H1 (cell line): ENCODE results near the gene FRMD7. TPM values are rescaled to one million over a fixed set of nuclear protein-coding genes. Genes with fewer than 3 reads are reported as not detected.

Experiments used
- CTCF ChIA-PET: fragments of 300-600 bp; sonication (Branson Sonifier 250); formaldehyde crosslinking; loops from one replicate; lab custom pipeline; 2021; ENCODE audit not compliant: partially characterized antibody; lab: Charles Lee
- POLR2A ChIA-PET: fragments of 300-600 bp; sonication (Branson Sonifier 250); formaldehyde crosslinking; loops from one replicate; lab custom pipeline; 2021; ENCODE audit warnings: inconsistent platforms; ENCODE audit not compliant: partially characterized antibody; lab: Charles Lee
- DNase-seq, 2 experiments: peaks; one replicate each; pipeline versions ENCODE4 v3.0.0 to v3.0.0-alpha.2; 2010 to 2022; ENCODE audit warnings: low spot score in 2 of 2, low read depth in 1 of 2, mixed read lengths in 1 of 2
- FAIRE-seq: peaks from 2 replicates; lab custom pipeline; 2011; peaks lifted over from hg19 to GRCh38; lab: Jason Lieb, UNC
- H2AFZ ChIP-seq: 2 replicates; pipeline ENCODE4 v1.8.1; 2012; ENCODE audit warnings: low read length, inconsistent platforms
- H2AK5ac ChIP-seq: 2 replicates; pipeline ENCODE4 v1.6.1; 2013; ENCODE audit warnings: low read depth, low read length
- H2BK120ac ChIP-seq: replicated peaks from 2 replicates; pipeline ENCODE3; 2013; ENCODE audit warnings: low read depth, low read length, inconsistent platforms
- H2BK12ac ChIP-seq: 2 replicates; pipeline ENCODE4 v1.6.1; 2013; ENCODE audit warnings: low read depth, low read length
- H2BK15ac ChIP-seq: 2 replicates; pipeline ENCODE4 v1.6.1; 2013; ENCODE audit warnings: low read length
- H2BK20ac ChIP-seq: 2 replicates; pipeline ENCODE4 v1.6.1; 2013; ENCODE audit warnings: low read length
- H2BK5ac ChIP-seq: 2 replicates; pipeline ENCODE4 v1.6.1; 2013; ENCODE audit warnings: low read depth, low read length
- H3K14ac ChIP-seq: 2 replicates; pipeline ENCODE4 v1.6.1; 2013; ENCODE audit warnings: inconsistent platforms; ENCODE audit not compliant: insufficient read length
- H3K18ac ChIP-seq: 2 replicates; pipeline ENCODE4 v1.6.1; 2013; ENCODE audit warnings: low read length; ENCODE audit errors: extremely low read depth
- H3K23ac ChIP-seq: 2 replicates; pipeline ENCODE4 v1.6.1; 2013; ENCODE audit warnings: inconsistent platforms; ENCODE audit not compliant: insufficient read length
- H3K23me2 ChIP-seq: 2 replicates; pipeline ENCODE4 v1.6.1; 2013; ENCODE audit warnings: low read depth, low read length
- H3K27ac ChIP-seq: 2 replicates; pipeline ENCODE4 v1.6.1; 2011; ENCODE audit warnings: low read depth, low read length, inconsistent platforms
- H3K27me3 ChIP-seq, 4 experiments: replicated peaks in 1 of 4; 1 replicate in 1 of 4; 2 replicates in 3 of 4; pipeline versions ENCODE4 v1.6.1 to v1.8.1; 2011 to 2013; ENCODE audit warnings: low read length in 3 of 4, mild to moderate bottlenecking in 3 of 4, inconsistent platforms in 2 of 4, mixed read lengths in 2 of 4, moderate library complexity in 1 of 4; ENCODE audit not compliant: control insufficient read depth in 3 of 4, insufficient read depth in 3 of 4; ENCODE audit errors: extremely low read depth in 1 of 4
- H3K36me3 ChIP-seq, 4 experiments: 2 replicates each; pipeline versions ENCODE4 v1.6.1 to v1.8.1; 2011 to 2013; ENCODE audit warnings: mild to moderate bottlenecking in 4 of 4, low read length in 3 of 4, moderate library complexity in 2 of 4, control low read depth in 1 of 4, inconsistent platforms in 1 of 4; ENCODE audit not compliant: insufficient read depth in 4 of 4, control insufficient read depth in 2 of 4
- H3K4ac ChIP-seq: replicated peaks from 2 replicates; pipeline ENCODE3; 2013; ENCODE audit warnings: low read length, low read depth, mixed read lengths, inconsistent platforms; ENCODE audit not compliant: insufficient read length
- H3K4me1 ChIP-seq, 4 experiments: replicated peaks in 1 of 4; 1 replicate in 1 of 4; 2 replicates in 3 of 4; pipeline versions ENCODE4 v1.6.1 to v1.8.1; 2011 to 2013; ENCODE audit warnings: low read length in 3 of 4, inconsistent platforms in 2 of 4, mixed read lengths in 1 of 4; ENCODE audit not compliant: insufficient read depth in 4 of 4, control insufficient read depth in 3 of 4
- H3K4me2 ChIP-seq, 2 experiments: 2 replicates each; pipeline versions ENCODE4 v1.6.1 to v1.8.1; 2011 to 2013; ENCODE audit warnings: low read depth in 2 of 2, low read length in 2 of 2, control low read depth in 1 of 2, inconsistent platforms in 1 of 2, mild to moderate bottlenecking in 1 of 2; ENCODE audit not compliant: insufficient read depth in 1 of 2
- H3K4me3 ChIP-seq, 4 experiments: fragments of 200-600, 300-600 bp in 1 of 4; sonication (generic), shearing (Covaris generic), sonication (Bioruptor Twin) in 1 of 4; 2 replicates each; pipeline versions ENCODE4 v1.5.1 to v1.8.1; 2011 to 2016; ENCODE audit warnings: low read length in 4 of 4, low read depth in 3 of 4, control low read depth in 2 of 4, inconsistent platforms in 2 of 4, mild to moderate bottlenecking in 2 of 4, mixed read lengths in 1 of 4, moderate library complexity in 1 of 4; ENCODE audit not compliant: insufficient read depth in 2 of 4; ENCODE audit errors: extremely low read depth in 1 of 4
- H3K56ac ChIP-seq: replicated peaks from 2 replicates; pipeline ENCODE3; 2013; ENCODE audit warnings: low read depth, mild to moderate bottlenecking, mixed read lengths, low read length, inconsistent platforms; ENCODE audit not compliant: insufficient read length
- H3K79me1 ChIP-seq: 2 replicates; pipeline ENCODE4 v1.6.1; 2013; ENCODE audit warnings: low read depth, low read length, control low read depth
- H3K79me2 ChIP-seq, 2 experiments: 2 replicates each; pipeline versions ENCODE4 v1.6.1 to v1.8.1; 2012 to 2013; ENCODE audit warnings: low read length in 2 of 2, mild to moderate bottlenecking in 2 of 2, inconsistent platforms in 1 of 2; ENCODE audit not compliant: insufficient read depth in 2 of 2, control insufficient read depth in 1 of 2
- H3K9ac ChIP-seq, 4 experiments: replicated peaks in 1 of 4; 1 replicate in 1 of 4; 2 replicates in 3 of 4; pipeline versions ENCODE4 v1.6.1 to v1.8.1; 2011 to 2013; ENCODE audit warnings: low read depth in 3 of 4, low read length in 3 of 4, control low read depth in 2 of 4, mild to moderate bottlenecking in 2 of 4, moderate library complexity in 2 of 4, inconsistent platforms in 1 of 4; ENCODE audit errors: extremely low read depth in 1 of 4
- H3K9me3 ChIP-seq, 2 experiments: 2 replicates each; pipeline versions ENCODE4 v1.6.1 to v1.8.1; 2012 to 2013; ENCODE audit warnings: mild to moderate bottlenecking in 2 of 2, moderate library complexity in 2 of 2, control low read depth in 1 of 2, inconsistent platforms in 1 of 2, low read depth in 1 of 2, low read length in 1 of 2, mixed read lengths in 1 of 2; ENCODE audit not compliant: insufficient read depth in 2 of 2
- H4K20me1 ChIP-seq, 2 experiments: replicated peaks in 1 of 2; 2 replicates each; pipeline versions ENCODE3 to v1.8.1; 2011 to 2013; ENCODE audit warnings: inconsistent platforms in 2 of 2, low read length in 2 of 2, mild to moderate bottlenecking in 1 of 2; ENCODE audit not compliant: insufficient read depth in 2 of 2, control insufficient read depth in 1 of 2
- H4K5ac ChIP-seq: 2 replicates; pipeline ENCODE4 v1.6.1; 2013; ENCODE audit warnings: low read length, low read depth, mixed read lengths, inconsistent platforms; ENCODE audit not compliant: insufficient read length
- H4K8ac ChIP-seq: 2 replicates; pipeline ENCODE4 v1.8.0; 2013; ENCODE audit warnings: mild to moderate bottlenecking, moderate library complexity, low read length, inconsistent platforms; ENCODE audit not compliant: insufficient read depth; ENCODE audit errors: extremely low read depth
- H4K91ac ChIP-seq: replicated peaks from 2 replicates; pipeline ENCODE3; 2013; ENCODE audit warnings: low read length, mixed read lengths, inconsistent platforms; ENCODE audit not compliant: insufficient read length
- BRCA1 ChIP-seq: IDR thresholded peaks from 2 replicates; pipeline ENCODE4 v1.6.1; 2012; ENCODE audit warnings: low read depth, low read length, improper control_type of control experiment
- CEBPB ChIP-seq: IDR thresholded peaks from 2 replicates; pipeline ENCODE4 v1.6.1; 2012; ENCODE audit warnings: low read depth, low read length
- GTF2F1 ChIP-seq: IDR thresholded peaks from 2 replicates; pipeline ENCODE4 v1.6.1; 2012; ENCODE audit warnings: low read depth, low read length, improper control_type of control experiment, borderline replicate concordance
- HDAC6 ChIP-seq: IDR thresholded peaks from one replicate; pipeline ENCODE4 v1.7.1; 2012; ENCODE audit warnings: low read depth, mild to moderate bottlenecking, inconsistent platforms, low read length, moderate library complexity
- JUN ChIP-seq: IDR thresholded peaks from 2 replicates; pipeline ENCODE4 v1.6.1; 2011; ENCODE audit warnings: low read depth, mild to moderate bottlenecking, improper control_type of control experiment, low read length
- JUND ChIP-seq: IDR thresholded peaks from 2 replicates; pipeline ENCODE4 v1.6.1; 2011; ENCODE audit warnings: mild to moderate bottlenecking, improper control_type of control experiment, low read length
- KDM1A ChIP-seq: fragments of 200-600, 300-600 bp; sonication (generic); IDR thresholded peaks from 2 replicates; pipeline ENCODE4 v1.7.1; 2016; ENCODE audit warnings: mild to moderate bottlenecking, low read length, borderline replicate concordance
- POLR2A ChIP-seq, 2 experiments: IDR thresholded peaks; 1 replicate in 1 of 2; 2 replicates in 1 of 2; pipeline ENCODE4 v1.6.1; 2011; ENCODE audit warnings: low read depth in 2 of 2, low read length in 2 of 2, mild to moderate bottlenecking in 2 of 2; ENCODE audit errors: control extremely low read depth in 1 of 2
- POLR2AphosphoS5 ChIP-seq: IDR thresholded peaks from 2 replicates; pipeline ENCODE4 v1.6.1; 2011; ENCODE audit warnings: low read depth, low read length
- POU5F1 ChIP-seq: IDR thresholded peaks from 2 replicates; pipeline ENCODE4 v1.6.1; 2011; ENCODE audit warnings: low read depth, mild to moderate bottlenecking, low read length, moderate library complexity
- RXRA ChIP-seq: IDR thresholded peaks from 2 replicates; pipeline ENCODE4 v1.6.1; 2011; ENCODE audit warnings: low read depth, mild to moderate bottlenecking, low read length, moderate library complexity; ENCODE audit not compliant: insufficient read depth
- ZNF274 ChIP-seq: IDR thresholded peaks from 2 replicates; pipeline ENCODE4 v1.7.0; 2012; ENCODE audit warnings: low read length, borderline replicate concordance; ENCODE audit errors: extremely low read depth
- WGBS, 2 experiments: shearing (Covaris generic) in 1 of 2; methylation state at CpG; one replicate each; pipeline versions ENCODE4 v1.1.6 to v1.1.7; 2013 to 2015; ENCODE audit warnings: low lambda C conversion rate in 2 of 2, mixed read lengths in 2 of 2, inconsistent platforms in 1 of 2, low coverage in 1 of 2, missing lambda C conversion rate in 1 of 2; ENCODE audit not compliant: insufficient replicate concordance in 2 of 2, insufficient coverage in 1 of 2, insufficient read length in 1 of 2; ENCODE audit errors: extremely low coverage in 1 of 2, missing lambda C conversion rate in 1 of 2; 5-methylcytosine and 5-hydroxymethylcytosine counted together
- polyA plus RNA-seq, 7 experiments: library from polyadenylated mRNA; depleted of rRNA in 3 of 7; stranded (reverse) in 5 of 7; unstranded in 2 of 7; fragments of >200 nt in 5 of 7; fragments of 200-250 nt in 2 of 7; gene quantifications; 1 replicate in 5 of 7; 2 replicates in 1 of 7; 4 replicates in 1 of 7; pipeline versions ENCODE4 v1.2.1 to v1.2.3, GENCODE V29; 2011 to 2013; ENCODE audit warnings: missing spikeins in 2 of 7, mixed read lengths in 2 of 7
- total RNA-seq: library from RNA; stranded (reverse); fragmentation: NEBNext Ultra II Directional; extraction: Animal tissue kit (Norgen Biotek cat#: 25700); gene quantifications from 2 replicates; pipeline ENCODE4 v1.2.1, GENCODE V29; 2021

Gene FRMD7
- total and polyA plus RNA-seq, 2 of the 8 experiments (the other 6 are each of a cell fraction or from before 2014, with no cell fraction given), result not detected

- WGBS, 2 experiments, result 79% methylated on average over 4 of the region's 4 CpGs; no CpG with 5 or more reads in 1 of the 2 experiments
- H3K79me1 ChIP-seq, result no peaks in the 10 kb centered on the region
Observed at GRCh38 chrX:132044953-132045352, 82.9 kb downstream of the FRMD7 start.

More at GRCh38 chrX:132044953-132045352, 82.9 kb downstream of the FRMD7 start:
- Histone ChIP-seq H3K9ac (no peak overlapping the region), H2BK120ac (no peak overlapping the region), H2BK20ac (no peak overlapping the region), H3K23me2 (no peaks in the 10 kb centered on the region), H4K91ac (no peak overlapping the region), H3K9me3 (no peaks in the 10 kb centered on the region), H3K27me3 (no peaks in the 10 kb centered on the region), H3K4ac (no peak overlapping the region), H3K36me3 (no peaks in the 10 kb centered on the region), H2BK12ac (no peak overlapping the region), H2AFZ (no peak overlapping the region), H2BK5ac (peak overlapping the region; percentile 52; the same call in 1 of the 2 replicates), H3K4me1 (peaks cover 2 to 14% (median 6%) of the 10 kb centered on the region in 4 experiments; a peak in 4 of 7 replicates), H4K20me1 (peaks cover 0 to 2% of the 10 kb centered on the region in 2 experiments), H2AK5ac (no peak overlapping the region), H4K5ac (no peak overlapping the region), H4K8ac (no peak overlapping the region), H3K18ac (no peak overlapping the region), H3K23ac (no peak overlapping the region), H3K14ac (no peak overlapping the region), H3K4me2 (peak overlapping the region in 1 of 2 experiments; percentile 21; a peak in 2 of 4 replicates), H2BK15ac (no peak overlapping the region), H3K56ac (no peak overlapping the region), H3K27ac (no peak overlapping the region), H3K79me2 (peaks cover 0 to 88% of the 10 kb centered on the region in 2 experiments; a peak in 2 of 4 replicates), H3K4me3 (no peak overlapping the region)
- DNase-seq (no peak), FAIRE-seq (no peak)
- ChIA-PET POLR2A (interaction anchor here (1.7 kb wide), 1 partner anchor 21 kb away, joined by 6 read pairs; no protein-coding TSS in a partner anchor), CTCF (interaction anchor here (0.7 to 1.3 kb wide), 2 partner anchors 17 to 203 kb away, joined by 3 to 5 read pairs; no protein-coding TSS in a partner anchor)
- TF ChIP-seq HDAC6 (no peak), POLR2AphosphoS5 (no peak), GTF2F1 (no peak), POU5F1 (no peak), ZNF274 (no peak), RXRA (no peak), JUN (no peak), JUND (no peak), CEBPB (no peak), KDM1A (no peak), POLR2A (IDR thresholded peaks at IDR 0.05; ENCODE audit: control extremely low read depth in 1 of 2, low read depth in 2 of 2, low read length in 2 of 2) (no peak), BRCA1 (no peak)
